Liver (tissue), 3 donors: Measurements from ENCODE around the gene NOL4L.

Experiments used
- ATF3 ChIP-seq: IDR thresholded peaks from 2 replicates; pipeline ENCODE4 v1.6.1; 2016; ENCODE audit warnings: antibody characterized with exemption
- CTCF ChIP-seq: fragments of 150-350 bp; IDR thresholded peaks from 2 replicates; pipeline ENCODE4 v1.5.1; 2017; ENCODE audit warnings: improper control_type of control experiment, low read depth, low read length; ENCODE audit not compliant: missing input control
- EGR1 ChIP-seq, 2 donors: IDR thresholded peaks; 2 replicates each; pipeline ENCODE4 v1.6.1; 2016 to 2018; ENCODE audit warnings: antibody characterized with exemption in 2 of 2, low read depth in 2 of 2
- FOXA1 ChIP-seq: IDR thresholded peaks from 2 replicates; pipeline ENCODE4 v1.6.1; 2016; ENCODE audit warnings: antibody characterized with exemption
- GABPA ChIP-seq, 2 donors: IDR thresholded peaks in 1 of 2; conservative IDR thresholded peaks in 1 of 2; 2 replicates each; pipeline ENCODE4 v1.6.1; 2016; ENCODE audit warnings: antibody characterized with exemption in 2 of 2, mild to moderate bottlenecking in 1 of 2, moderate library complexity in 1 of 2
- JUND ChIP-seq, 2 donors: IDR thresholded peaks; 2 replicates each; pipeline ENCODE4 v1.6.1; 2016; ENCODE audit warnings: antibody characterized with exemption in 2 of 2
- MAX ChIP-seq: IDR thresholded peaks from 2 replicates; pipeline ENCODE4 v1.6.1; 2016; ENCODE audit warnings: antibody characterized with exemption
- RXRA ChIP-seq, 2 donors: IDR thresholded peaks; 2 replicates each; pipeline ENCODE4 v1.6.1; 2017 to 2018; ENCODE audit warnings: antibody characterized with exemption in 2 of 2, mild to moderate bottlenecking in 1 of 2
- SP1 ChIP-seq: IDR thresholded peaks from 2 replicates; pipeline ENCODE4 v1.6.1; 2018; ENCODE audit warnings: antibody characterized with exemption, mild to moderate bottlenecking
- TAF1 ChIP-seq: conservative IDR thresholded peaks from 2 replicates; pipeline ENCODE4 v1.6.1; 2016; ENCODE audit warnings: antibody characterized with exemption, mild to moderate bottlenecking
- TF ChIP-seq, protein P1 (sequence below): IDR thresholded peaks from 2 replicates; pipeline ENCODE4 v1.6.1; 2016; ENCODE audit warnings: antibody characterized with exemption, mild to moderate bottlenecking
- donor health status: healthy.
- donor health status: healthy.

DNA sequence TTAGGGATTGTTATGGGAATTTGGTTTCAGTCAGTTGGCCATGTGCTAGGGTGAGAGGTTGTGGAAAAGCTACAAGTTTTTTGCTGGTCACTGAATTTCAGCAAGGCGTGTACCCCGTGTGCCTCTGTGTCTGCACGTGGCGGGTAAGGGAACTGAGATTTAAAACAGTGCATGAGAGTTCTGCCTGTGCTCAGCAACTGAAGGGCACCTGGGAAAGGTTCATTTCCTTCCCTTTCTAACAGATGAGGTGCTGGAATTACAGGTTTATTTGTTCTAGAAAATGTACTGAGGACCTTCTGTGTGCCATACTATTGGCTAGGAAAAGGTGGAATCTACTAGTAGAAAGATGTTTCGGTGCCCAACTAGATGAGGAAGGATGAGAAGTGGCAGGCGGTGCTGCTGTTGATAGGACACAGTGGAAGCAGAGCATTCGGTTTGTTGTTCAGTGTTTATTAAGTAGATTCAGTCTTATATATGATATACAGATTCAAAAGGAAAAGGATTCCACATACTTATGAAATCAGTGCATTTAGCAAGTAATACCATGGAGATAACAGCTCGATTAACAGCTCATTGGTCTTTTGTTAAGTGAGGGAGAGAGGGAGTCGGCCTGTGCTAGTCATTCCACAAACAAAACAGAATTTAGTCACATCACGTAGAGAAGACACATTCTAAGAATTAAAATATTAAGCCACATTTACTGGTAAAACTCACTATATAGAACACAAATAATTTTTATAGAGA lies 142.3 kb downstream of the NOL4L start:
- no peak for TF ChIP-seq SP1
- TF ChIP-seq CTCF = no peak
- TF ChIP-seq, protein P1, sequence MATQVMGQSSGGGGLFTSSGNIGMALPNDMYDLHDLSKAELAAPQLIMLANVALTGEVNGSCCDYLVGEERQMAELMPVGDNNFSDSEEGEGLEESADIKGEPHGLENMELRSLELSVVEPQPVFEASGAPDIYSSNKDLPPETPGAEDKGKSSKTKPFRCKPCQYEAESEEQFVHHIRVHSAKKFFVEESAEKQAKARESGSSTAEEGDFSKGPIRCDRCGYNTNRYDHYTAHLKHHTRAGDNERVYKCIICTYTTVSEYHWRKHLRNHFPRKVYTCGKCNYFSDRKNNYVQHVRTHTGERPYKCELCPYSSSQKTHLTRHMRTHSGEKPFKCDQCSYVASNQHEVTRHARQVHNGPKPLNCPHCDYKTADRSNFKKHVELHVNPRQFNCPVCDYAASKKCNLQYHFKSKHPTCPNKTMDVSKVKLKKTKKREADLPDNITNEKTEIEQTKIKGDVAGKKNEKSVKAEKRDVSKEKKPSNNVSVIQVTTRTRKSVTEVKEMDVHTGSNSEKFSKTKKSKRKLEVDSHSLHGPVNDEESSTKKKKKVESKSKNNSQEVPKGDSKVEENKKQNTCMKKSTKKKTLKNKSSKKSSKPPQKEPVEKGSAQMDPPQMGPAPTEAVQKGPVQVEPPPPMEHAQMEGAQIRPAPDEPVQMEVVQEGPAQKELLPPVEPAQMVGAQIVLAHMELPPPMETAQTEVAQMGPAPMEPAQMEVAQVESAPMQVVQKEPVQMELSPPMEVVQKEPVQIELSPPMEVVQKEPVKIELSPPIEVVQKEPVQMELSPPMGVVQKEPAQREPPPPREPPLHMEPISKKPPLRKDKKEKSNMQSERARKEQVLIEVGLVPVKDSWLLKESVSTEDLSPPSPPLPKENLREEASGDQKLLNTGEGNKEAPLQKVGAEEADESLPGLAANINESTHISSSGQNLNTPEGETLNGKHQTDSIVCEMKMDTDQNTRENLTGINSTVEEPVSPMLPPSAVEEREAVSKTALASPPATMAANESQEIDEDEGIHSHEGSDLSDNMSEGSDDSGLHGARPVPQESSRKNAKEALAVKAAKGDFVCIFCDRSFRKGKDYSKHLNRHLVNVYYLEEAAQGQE = no peak
- no peak for TF ChIP-seq RXRA (IDR thresholded peaks at IDR 0.05)
- no peak for TF ChIP-seq MAX
- no peak for TF ChIP-seq EGR1 (IDR thresholded peaks at IDR 0.05; ENCODE audit: low read depth in 2 of 2)
- TF ChIP-seq TAF1 = no peak
- no peak for TF ChIP-seq GABPA (IDR thresholded peaks at IDR 0.05 in 1 of 2, conservative IDR thresholded peaks at IDR 0.05 in 1 of 2)
- no peak for TF ChIP-seq ATF3
- no peak for TF ChIP-seq FOXA1
- no peak for TF ChIP-seq JUND (IDR thresholded peaks at IDR 0.05)
